Tibial nerve (tissue), 4 donors: Measurements from ENCODE around the gene P2RY4. TPM values are rescaled to one million over a fixed set of nuclear protein-coding genes. Genes with fewer than 3 reads are reported as not detected.

ENCODE experiments used
- DNase-seq, 2 donors: peaks; one replicate each; pipeline ENCODE4 v3.0.0-alpha.2; 2019; ENCODE audit warnings: low spot score in 2 of 2
- H3K27ac ChIP-seq, 4 donors: fragments of 200-600 bp; sonication (generic) in 3 of 4; one replicate each; pipeline ENCODE4 v1.5.1; 2017 to 2019; ENCODE audit warnings: mild to moderate bottlenecking in 1 of 4
- H3K27me3 ChIP-seq, 2 donors: fragments of 200-600 bp; sonication (generic) in 1 of 2; one replicate each; pipeline versions ENCODE4 v1.5.1 to v1.6.0; 2017 to 2019
- H3K36me3 ChIP-seq, 3 donors: fragments of 200-600 bp; sonication (generic); one replicate each; pipeline ENCODE4 v1.5.1; 2018 to 2019
- H3K4me1 ChIP-seq, 4 donors: fragments of 200-600 bp; sonication (generic) in 3 of 4; one replicate each; pipeline ENCODE4 v1.5.1; 2017 to 2019
- H3K4me3 ChIP-seq, 4 donors: fragments of 200-600 bp; sonication (generic) in 3 of 4; one replicate each; pipeline ENCODE4 v1.5.1; 2017 to 2019; ENCODE audit warnings: mild to moderate bottlenecking in 1 of 4, moderate library complexity in 1 of 4
- H3K9me3 ChIP-seq, 4 donors: fragments of 200-600 bp; sonication (generic) in 3 of 4; one replicate each; pipeline ENCODE4 v1.5.1; 2017 to 2019
- EP300 ChIP-seq, 2 donors: sonication (generic); formaldehyde crosslinking; IDR thresholded peaks; one replicate each; pipeline ENCODE4 v1.6.1; 2017; ENCODE audit warnings: antibody characterized with exemption in 2 of 2, mild to moderate bottlenecking in 1 of 2
- POLR2A ChIP-seq, 2 donors: fragments of 450-650 bp; IDR thresholded peaks; one replicate each; pipeline ENCODE4 v1.6.1; 2017; ENCODE audit warnings: antibody characterized with exemption in 2 of 2, mild to moderate bottlenecking in 2 of 2, moderate library complexity in 2 of 2
- WGBS, 2 donors: methylation state at CpG; one replicate each; pipeline ENCODE4 v1.1.5; 2018; 5-methylcytosine and 5-hydroxymethylcytosine counted together
- total RNA-seq, 4 donors: library from RNA; depleted of rRNA; stranded (reverse); fragments of >200 nt; gene quantifications; one replicate each; pipeline ENCODE4 v1.1.0, GENCODE V29; 2016
- TF ChIP-seq, protein P1 (sequence below), 5 experiments: fragments of 200-600 bp in 3 of 5; fragments of 450-650 bp in 2 of 5; sonication (generic) in 3 of 5; IDR thresholded peaks; one replicate each; pipeline ENCODE4 v1.5.1; 2016 to 2019; ENCODE audit warnings: antibody characterized with exemption in 5 of 5, mild to moderate bottlenecking in 3 of 5, moderate library complexity in 2 of 5

P2RY4 gene
- total RNA-seq, 4 donors from 2014 or later: 0.60 to 3.9 (median 1.3) TPM

DNA sequence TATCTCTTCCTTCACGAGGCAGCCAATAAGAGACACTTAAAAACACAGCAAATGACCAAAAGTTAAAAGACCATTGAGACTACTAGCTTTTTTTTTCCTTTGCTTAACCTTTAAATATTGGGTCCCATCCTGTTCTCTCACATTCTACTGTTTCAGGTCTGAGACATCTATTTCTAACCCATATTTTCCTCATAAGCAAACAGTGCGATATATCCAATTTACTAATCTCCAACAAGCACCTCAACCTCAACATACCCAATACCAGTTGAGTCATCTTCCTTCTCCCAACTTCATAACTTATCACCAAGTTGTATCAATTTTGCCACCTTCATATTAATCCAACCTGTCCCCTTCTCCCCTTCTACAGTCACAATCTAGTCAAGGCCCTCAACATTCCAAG, 18.5 kb downstream of the P2RY4 start:
- Histone ChIP-seq H3K9me3 (no peaks in the 10 kb centered on the region), H3K27me3 (no peaks in the 10 kb centered on the region), H3K27ac (no peak overlapping the region), H3K36me3 (no peaks in the 10 kb centered on the region), H3K4me1 (no peaks in the 10 kb centered on the region), H3K4me3 (no peak overlapping the region)
- TF ChIP-seq, protein P1, sequence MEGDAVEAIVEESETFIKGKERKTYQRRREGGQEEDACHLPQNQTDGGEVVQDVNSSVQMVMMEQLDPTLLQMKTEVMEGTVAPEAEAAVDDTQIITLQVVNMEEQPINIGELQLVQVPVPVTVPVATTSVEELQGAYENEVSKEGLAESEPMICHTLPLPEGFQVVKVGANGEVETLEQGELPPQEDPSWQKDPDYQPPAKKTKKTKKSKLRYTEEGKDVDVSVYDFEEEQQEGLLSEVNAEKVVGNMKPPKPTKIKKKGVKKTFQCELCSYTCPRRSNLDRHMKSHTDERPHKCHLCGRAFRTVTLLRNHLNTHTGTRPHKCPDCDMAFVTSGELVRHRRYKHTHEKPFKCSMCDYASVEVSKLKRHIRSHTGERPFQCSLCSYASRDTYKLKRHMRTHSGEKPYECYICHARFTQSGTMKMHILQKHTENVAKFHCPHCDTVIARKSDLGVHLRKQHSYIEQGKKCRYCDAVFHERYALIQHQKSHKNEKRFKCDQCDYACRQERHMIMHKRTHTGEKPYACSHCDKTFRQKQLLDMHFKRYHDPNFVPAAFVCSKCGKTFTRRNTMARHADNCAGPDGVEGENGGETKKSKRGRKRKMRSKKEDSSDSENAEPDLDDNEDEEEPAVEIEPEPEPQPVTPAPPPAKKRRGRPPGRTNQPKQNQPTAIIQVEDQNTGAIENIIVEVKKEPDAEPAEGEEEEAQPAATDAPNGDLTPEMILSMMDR (IDR thresholded peaks at IDR 0.05): no peak
- TF ChIP-seq POLR2A (IDR thresholded peaks at IDR 0.05): no peak
- WGBS, 2 donors: 79 to 94% methylated on average over 2 of the region's 2 CpGs
- no peak for DNase-seq

DNA sequence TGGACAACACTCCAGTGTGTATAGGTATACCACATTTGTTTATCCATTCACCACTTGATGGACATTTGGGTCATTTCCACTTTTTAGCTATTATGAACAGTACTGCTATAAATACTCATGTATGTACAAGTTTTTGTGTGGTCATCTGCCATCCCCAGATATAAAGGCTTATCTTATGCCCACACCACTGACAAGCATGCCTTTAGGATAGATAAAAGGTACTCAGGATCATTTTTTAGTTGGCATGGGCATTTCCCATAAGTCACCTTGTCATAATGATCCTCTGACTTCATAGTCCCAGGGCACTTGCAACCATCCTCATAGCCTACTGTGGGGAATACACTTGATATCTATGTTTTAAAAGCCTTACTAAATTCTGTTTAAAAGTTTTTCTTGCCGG, 19.3 kb downstream of the P2RY4 start:
- no peaks in the 10 kb centered on the region for H3K36me3 ChIP-seq
- WGBS, 2 donors: 88 to 100% methylated on average over 1 of the region's 1 CpG
- no peaks in the 10 kb centered on the region for H3K4me1 ChIP-seq
- no peak for DNase-seq
- TF ChIP-seq, protein P1 (IDR thresholded peaks at IDR 0.05): no peak
- TF ChIP-seq EP300 (IDR thresholded peaks at IDR 0.05) (no peak), POLR2A (IDR thresholded peaks at IDR 0.05) (no peak)
- H3K27ac ChIP-seq: no peak overlapping the region
- H3K4me3 ChIP-seq: no peak overlapping the region
- H3K27me3 ChIP-seq: no peaks in the 10 kb centered on the region
- H3K9me3 ChIP-seq: no peaks in the 10 kb centered on the region

DNA sequence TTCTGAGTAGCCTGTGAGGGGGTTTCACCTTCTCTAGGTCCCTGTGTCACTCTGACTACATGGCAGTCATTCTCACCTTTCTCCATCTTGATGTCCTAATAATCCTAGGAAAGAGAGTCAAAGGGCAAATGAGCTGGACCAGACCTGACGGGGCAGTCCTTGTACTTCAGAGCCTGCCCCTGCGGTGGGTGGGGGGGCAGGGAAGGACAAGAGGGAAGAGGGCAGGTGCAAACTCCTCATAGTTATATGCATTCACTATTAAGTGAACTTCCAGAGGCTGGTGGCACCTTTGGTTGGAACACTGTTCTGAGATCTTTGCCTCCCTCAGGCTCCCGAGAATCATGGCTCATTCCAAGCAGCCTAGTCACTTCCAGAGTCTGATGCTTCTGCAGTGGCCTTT, 25.6 kb downstream of the P2RY4 start, which contains the start of gene AWAT1:
Gene AWAT1, plus strand, starts transcription at position 301 of the 400 bp plus-strand sequence. Its CDS starts 41 bp downstream, at position 342.
- Histone ChIP-seq H3K27ac (no peak within 1 kb of the TSS), H3K36me3 (no peaks in the 10 kb centered on the region), H3K4me3 (no peak within 1 kb of the TSS), H3K4me1 (no peaks in the 10 kb centered on the region), H3K27me3 (no peaks in the 10 kb centered on the region), H3K9me3 (no peaks in the 10 kb centered on the region)
- no peak for DNase-seq
- TF ChIP-seq POLR2A (IDR thresholded peaks at IDR 0.05) (no peak), EP300 (IDR thresholded peaks at IDR 0.05) (no peak)
- WGBS, 2 donors: 71 to 76% methylated on average over 2 to 3 of the region's 3 CpGs

DNA sequence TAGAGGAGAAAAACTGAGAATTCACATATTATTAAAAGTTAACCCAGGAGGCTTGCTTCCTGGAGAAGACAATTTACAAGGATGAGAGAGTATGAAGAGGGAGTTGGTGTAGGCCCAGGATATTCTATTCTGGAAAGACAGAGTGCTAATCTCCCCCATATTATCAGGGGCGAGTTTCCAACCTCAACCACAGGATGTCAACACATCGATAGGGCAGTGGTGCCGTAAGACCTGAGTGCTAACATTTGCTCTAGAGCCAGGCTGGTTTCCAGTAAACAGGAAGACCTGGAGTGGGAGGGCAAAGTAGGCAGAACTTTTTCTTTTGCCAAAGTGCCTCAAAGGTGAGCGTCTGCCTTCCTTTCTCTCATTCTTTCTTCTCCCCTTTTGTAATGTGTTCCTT, 28.3 kb downstream of the P2RY4 start:
- Histone ChIP-seq H3K27ac (no peak overlapping the region), H3K9me3 (no peaks in the 10 kb centered on the region), H3K27me3 (no peaks in the 10 kb centered on the region), H3K36me3 (no peaks in the 10 kb centered on the region), H3K4me3 (no peak overlapping the region), H3K4me1 (no peaks in the 10 kb centered on the region)
- no peak for DNase-seq
- TF ChIP-seq, protein P1 (IDR thresholded peaks at IDR 0.05): no peak
- TF ChIP-seq EP300 (IDR thresholded peaks at IDR 0.05): no peak
- TF ChIP-seq POLR2A (IDR thresholded peaks at IDR 0.05): no peak
- WGBS, 2 donors: 74 to 83% methylated on average over 4 of the region's 4 CpGs

DNA sequence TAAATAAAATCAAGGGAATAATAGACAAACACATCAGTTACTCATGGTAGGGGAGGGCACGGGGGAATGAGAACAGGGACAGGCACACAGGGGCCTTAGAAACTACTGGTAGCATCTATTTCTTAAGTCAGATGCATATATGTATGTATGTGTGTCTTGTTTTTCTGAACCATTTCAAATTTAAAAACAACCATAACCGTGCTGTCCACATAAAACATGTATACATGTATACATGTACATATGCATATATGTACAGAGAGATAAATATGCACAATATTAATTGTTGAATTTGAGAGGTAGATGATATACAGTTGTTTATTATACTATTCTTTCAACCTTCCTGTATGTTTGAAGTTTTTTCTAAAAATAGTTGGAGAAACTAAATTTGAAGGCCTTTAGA, 33.3 kb downstream of the P2RY4 start:
- Histone ChIP-seq H3K4me1 (no peaks in the 10 kb centered on the region), H3K36me3 (no peaks in the 10 kb centered on the region), H3K4me3 (no peak overlapping the region), H3K9me3 (no peaks in the 10 kb centered on the region), H3K27me3 (no peaks in the 10 kb centered on the region), H3K27ac (no peak overlapping the region)
- no peak for DNase-seq
- 69 to 84% methylated on average over 2 of the region's 2 CpGs for WGBS, 2 donors
- TF ChIP-seq, protein P1 (IDR thresholded peaks at IDR 0.05): no peak
- TF ChIP-seq POLR2A (IDR thresholded peaks at IDR 0.05): no peak
- TF ChIP-seq EP300 (IDR thresholded peaks at IDR 0.05): no peak

DNA sequence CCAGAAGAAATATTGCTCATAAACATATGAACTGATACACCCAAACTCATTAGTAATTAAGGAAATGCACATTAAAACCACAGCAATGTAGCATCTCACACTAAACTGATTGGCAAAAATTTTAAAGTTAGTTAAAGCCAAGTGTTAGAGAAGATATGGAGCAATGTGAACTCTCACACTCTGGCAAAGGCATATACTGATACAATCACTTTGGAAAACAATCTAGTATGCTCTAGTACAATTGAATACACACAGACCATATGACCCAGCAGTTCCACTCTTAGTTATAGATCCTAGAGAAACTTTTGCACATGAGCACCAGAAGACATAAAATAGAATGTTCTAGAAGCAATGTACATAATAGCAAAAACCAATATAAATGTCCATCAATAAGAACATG, 34.0 kb downstream of the P2RY4 start:
- Histone ChIP-seq H3K4me3 (no peak overlapping the region), H3K4me1 (no peaks in the 10 kb centered on the region), H3K27ac (no peak overlapping the region), H3K27me3 (no peaks in the 10 kb centered on the region), H3K36me3 (no peaks in the 10 kb centered on the region), H3K9me3 (no peaks in the 10 kb centered on the region)
- TF ChIP-seq, protein P1 (IDR thresholded peaks at IDR 0.05): no peak
- TF ChIP-seq POLR2A (IDR thresholded peaks at IDR 0.05) (no peak), EP300 (IDR thresholded peaks at IDR 0.05) (no peak)
- no peak for DNase-seq
